Osteoblast (primary cell): ENCODE results near the gene SLC1A3. TPM values are rescaled to one million over a fixed set of nuclear protein-coding genes. Genes with fewer than 3 reads are reported as not detected.

Experiments
- DNase-seq: peaks from one replicate; pipeline ENCODE4 v3.0.0; 2011; ENCODE audit warnings: low spot score, mixed read lengths; ENCODE audit not compliant: insufficient read length; ENCODE audit errors: missing footprints
- H2AFZ ChIP-seq: 2 replicates; pipeline ENCODE4 v1.6.0; 2011; ENCODE audit warnings: mild to moderate bottlenecking, low read length
- H3K27ac ChIP-seq: 2 replicates; pipeline ENCODE4 v1.5.1; 2011; ENCODE audit warnings: mild to moderate bottlenecking, low read depth, low read length, moderate library complexity
- H3K27me3 ChIP-seq: 2 replicates; pipeline ENCODE4 v1.6.0; 2012; ENCODE audit warnings: mild to moderate bottlenecking, control low read depth, inconsistent platforms, low read length, moderate library complexity; ENCODE audit not compliant: insufficient read depth
- H3K36me3 ChIP-seq: 2 replicates; pipeline ENCODE4 v1.5.1; 2011; ENCODE audit warnings: mild to moderate bottlenecking, low read length, control low read depth, moderate library complexity; ENCODE audit not compliant: insufficient read depth
- H3K4me1 ChIP-seq: 2 replicates; pipeline ENCODE4 v1.5.1; 2011; ENCODE audit warnings: mild to moderate bottlenecking, low read length, control low read depth, moderate library complexity; ENCODE audit not compliant: insufficient read depth
- H3K4me2 ChIP-seq: 2 replicates; pipeline ENCODE4 v1.6.0; 2011; ENCODE audit warnings: mild to moderate bottlenecking, low read length; ENCODE audit not compliant: insufficient read depth
- H3K4me3 ChIP-seq: fragments of 200-600 bp; sonication (generic); 3 replicates; pipeline ENCODE4 v1.5.1; 2012; ENCODE audit warnings: mild to moderate bottlenecking, low read length, inconsistent platforms; ENCODE audit not compliant: insufficient read depth
- H3K79me2 ChIP-seq: 2 replicates; pipeline ENCODE4 v1.6.0; 2012; ENCODE audit warnings: mild to moderate bottlenecking, low read length, control low read depth, inconsistent platforms; ENCODE audit not compliant: insufficient read depth
- H3K9me3 ChIP-seq: 2 replicates; pipeline ENCODE4 v1.5.1; 2011; ENCODE audit warnings: low read depth, low read length, control low read depth
- H4K20me1 ChIP-seq: 2 replicates; pipeline ENCODE4 v1.6.0; 2012; ENCODE audit warnings: mild to moderate bottlenecking, low read length, control low read depth; ENCODE audit not compliant: insufficient read depth
- total RNA-seq: library from RNA; depleted of rRNA; stranded (reverse); fragments of >200 nt; gene quantifications from 2 replicates; pipeline ENCODE4 v1.2.3, GENCODE V29; 2012
- TF ChIP-seq, protein P1 (sequence below): IDR thresholded peaks from 2 replicates; pipeline ENCODE4 v1.5.1; 2011; ENCODE audit warnings: mild to moderate bottlenecking, low read depth, low read length, moderate library complexity; ENCODE audit errors: extremely low read depth

Gene SLC1A3
- total RNA-seq, 1 donor = 45.2 TPM

GRCh38 chr5:36637101-36637500 lies 30.7 kb downstream of the SLC1A3 start:
- H2AFZ ChIP-seq = no peak overlapping the region
- no peaks in the 10 kb centered on the region for H3K9me3 ChIP-seq
- H3K4me3 ChIP-seq = no peak overlapping the region
- H3K27ac ChIP-seq = no peak overlapping the region
- no peak for DNase-seq
- no peak overlapping the region for H3K4me2 ChIP-seq
- H4K20me1 ChIP-seq = no peaks in the 10 kb centered on the region
- no peaks in the 10 kb centered on the region for H3K79me2 ChIP-seq
- H3K27me3 ChIP-seq = no peaks in the 10 kb centered on the region
- H3K36me3 ChIP-seq = peaks cover 3% of the 10 kb centered on the region
- peaks cover 8% of the 10 kb centered on the region for H3K4me1 ChIP-seq
- TF ChIP-seq, protein P1, sequence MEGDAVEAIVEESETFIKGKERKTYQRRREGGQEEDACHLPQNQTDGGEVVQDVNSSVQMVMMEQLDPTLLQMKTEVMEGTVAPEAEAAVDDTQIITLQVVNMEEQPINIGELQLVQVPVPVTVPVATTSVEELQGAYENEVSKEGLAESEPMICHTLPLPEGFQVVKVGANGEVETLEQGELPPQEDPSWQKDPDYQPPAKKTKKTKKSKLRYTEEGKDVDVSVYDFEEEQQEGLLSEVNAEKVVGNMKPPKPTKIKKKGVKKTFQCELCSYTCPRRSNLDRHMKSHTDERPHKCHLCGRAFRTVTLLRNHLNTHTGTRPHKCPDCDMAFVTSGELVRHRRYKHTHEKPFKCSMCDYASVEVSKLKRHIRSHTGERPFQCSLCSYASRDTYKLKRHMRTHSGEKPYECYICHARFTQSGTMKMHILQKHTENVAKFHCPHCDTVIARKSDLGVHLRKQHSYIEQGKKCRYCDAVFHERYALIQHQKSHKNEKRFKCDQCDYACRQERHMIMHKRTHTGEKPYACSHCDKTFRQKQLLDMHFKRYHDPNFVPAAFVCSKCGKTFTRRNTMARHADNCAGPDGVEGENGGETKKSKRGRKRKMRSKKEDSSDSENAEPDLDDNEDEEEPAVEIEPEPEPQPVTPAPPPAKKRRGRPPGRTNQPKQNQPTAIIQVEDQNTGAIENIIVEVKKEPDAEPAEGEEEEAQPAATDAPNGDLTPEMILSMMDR = no peak

- peaks cover 8% of the 10 kb centered on the region for H3K4me1 ChIP-seq
- H2AFZ ChIP-seq = no peak overlapping the region
- no peak overlapping the region for H3K4me3 ChIP-seq
- H3K27ac ChIP-seq = no peak overlapping the region
- no peak for DNase-seq
- no peaks in the 10 kb centered on the region for H3K36me3 ChIP-seq
- TF ChIP-seq, protein P1 = no peak
- no peaks in the 10 kb centered on the region for H3K9me3 ChIP-seq
- H4K20me1 ChIP-seq = no peaks in the 10 kb centered on the region
- H3K27me3 ChIP-seq = no peaks in the 10 kb centered on the region
- no peaks in the 10 kb centered on the region for H3K79me2 ChIP-seq
- H3K4me2 ChIP-seq = no peak overlapping the region
These were observed 31.1 kb downstream of the SLC1A3 start for GRCh38 chr5:36637516-36637915.

DNA sequence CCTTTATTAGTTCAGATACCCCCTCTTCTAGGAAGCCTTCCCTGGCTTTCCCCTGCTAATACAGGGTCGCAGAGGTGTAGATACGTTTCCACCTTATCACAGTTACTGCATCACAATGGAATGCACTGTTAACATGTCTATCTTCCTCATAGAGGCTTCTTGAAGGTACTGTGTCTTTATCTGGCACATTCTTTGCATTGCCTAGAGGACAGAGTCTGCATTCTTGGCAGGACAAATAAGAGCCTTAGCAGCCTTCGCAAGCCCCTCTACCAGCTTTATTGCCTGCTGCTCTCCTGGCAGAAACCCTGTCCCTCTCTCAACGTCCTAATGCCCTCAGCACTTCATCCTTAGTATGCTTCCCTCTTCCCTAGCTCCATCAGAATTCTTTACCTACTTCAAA lies 31.6 kb downstream of the SLC1A3 start:
- Histone ChIP-seq H3K27me3 (no peaks in the 10 kb centered on the region), H4K20me1 (no peaks in the 10 kb centered on the region), H3K9me3 (no peaks in the 10 kb centered on the region), H3K4me3 (no peak overlapping the region), H3K79me2 (no peaks in the 10 kb centered on the region), H3K27ac (no peak overlapping the region), H3K36me3 (no peaks in the 10 kb centered on the region), H2AFZ (no peak overlapping the region), H3K4me1 (peaks cover 8% of the 10 kb centered on the region), H3K4me2 (no peak overlapping the region)
- TF ChIP-seq, protein P1 = no peak
- DNase-seq = no peak

- no peak overlapping the region for H3K4me2 ChIP-seq
- H3K36me3 ChIP-seq = no peaks in the 10 kb centered on the region
- TF ChIP-seq, protein P1 = no peak
- no peaks in the 10 kb centered on the region for H3K9me3 ChIP-seq
- no peak overlapping the region for H3K27ac ChIP-seq
- no peaks in the 10 kb centered on the region for H3K79me2 ChIP-seq
- no peaks in the 10 kb centered on the region for H4K20me1 ChIP-seq
- H3K4me3 ChIP-seq = no peak overlapping the region
- no peak overlapping the region for H2AFZ ChIP-seq
- H3K4me1 ChIP-seq = peaks cover 12% of the 10 kb centered on the region
- no peaks in the 10 kb centered on the region for H3K27me3 ChIP-seq
- no peak for DNase-seq
These were observed 34.5 kb downstream of the SLC1A3 start for GRCh38 chr5:36640949-36641348.
